NCI-H345 (cell line): ENCODE data around the gene EEA1.

Source experiments
- DNase-seq: peaks from one replicate; lab custom pipeline; 2025; lab: John Stamatoyannopoulos, UW

EEA1 gene

GRCh38 chr12:92745856-92746550, 183.1 kb downstream of the EEA1 start:
- DNase-seq, result no peak

- no peak for DNase-seq
Measured at GRCh38 chr12:92743026-92743425, 186.1 kb downstream of the EEA1 start.

- DNase-seq, result no peak
Measured at GRCh38 chr12:92740411-92740810, 188.7 kb downstream of the EEA1 start.

GRCh38 chr12:92739113-92739512, 190.0 kb downstream of the EEA1 start:
- no peak for DNase-seq

- DNase-seq, result no peak
Measured at GRCh38 chr12:92737855-92738850, 190.9 kb downstream of the EEA1 start.

GRCh38 chr12:92736605-92737004, 192.5 kb downstream of the EEA1 start:
- DNase-seq, result no peak

GRCh38 chr12:92735131-92735721, 193.9 kb downstream of the EEA1 start:
- DNase-seq, result peak; percentile 71

- DNase-seq, result no peak
Measured at GRCh38 chr12:92733661-92734060, 195.4 kb downstream of the EEA1 start.

- DNase-seq, result no peak
Measured at GRCh38 chr12:92733181-92733580, 195.9 kb downstream of the EEA1 start.

- no peak for DNase-seq
Measured at GRCh38 chr12:92732716-92733115, 196.4 kb downstream of the EEA1 start.

GRCh38 chr12:92732216-92732615, 196.9 kb downstream of the EEA1 start:
- DNase-seq, result no peak

- DNase-seq, result no peak
Measured at GRCh38 chr12:92730758-92731157, 198.3 kb downstream of the EEA1 start.

GRCh38 chr12:92729773-92730305, 199.3 kb downstream of the EEA1 start:
- no peak for DNase-seq

- no peak for DNase-seq
Measured at GRCh38 chr12:92726850-92727249, 202.2 kb downstream of the EEA1 start.

- no peak for DNase-seq
Measured at GRCh38 chr12:92722897-92723296, 206.2 kb downstream of the EEA1 start.

GRCh38 chr12:92721656-92722055, 207.4 kb downstream of the EEA1 start:
- no peak for DNase-seq

GRCh38 chr12:92721130-92721529, 208.0 kb downstream of the EEA1 start:
- no peak for DNase-seq
